ENCODE measurements around the gene CALY.

DNA sequence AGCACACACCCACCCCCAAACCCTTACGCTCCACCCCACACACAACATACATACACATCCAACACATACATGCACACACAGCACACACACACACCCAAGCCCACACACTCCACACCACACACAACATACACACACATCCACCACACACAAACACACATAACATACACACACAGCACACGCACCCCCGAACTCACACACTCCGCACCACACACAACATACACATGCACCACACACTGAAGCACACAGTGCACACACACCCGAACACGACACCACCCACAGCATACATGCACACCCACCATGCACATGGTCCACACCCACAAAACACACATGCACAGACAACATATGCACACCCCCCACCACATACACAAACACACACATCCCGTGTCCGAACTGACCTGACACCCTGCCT lies 12.5 kb upstream of the CALY start:
- TF ChIP-seq POLR2A (IDR thresholded peaks at IDR 0.05; ENCODE audit: low read depth, low read length) (no peak), POLR2AphosphoS5 (IDR thresholded peaks at IDR 0.05; ENCODE audit: low read depth, low read length) (no peak; the same call in 1 of the 2 replicates)
